ENCODE measurements around the gene IFITM5.

IFITM5 gene

GRCh38 chr11:278001-278951 is 21.1 kb downstream of the IFITM5 start, which contains the start of gene NLRP6 (continued):
- TF ChIP-seq, protein P1, sequence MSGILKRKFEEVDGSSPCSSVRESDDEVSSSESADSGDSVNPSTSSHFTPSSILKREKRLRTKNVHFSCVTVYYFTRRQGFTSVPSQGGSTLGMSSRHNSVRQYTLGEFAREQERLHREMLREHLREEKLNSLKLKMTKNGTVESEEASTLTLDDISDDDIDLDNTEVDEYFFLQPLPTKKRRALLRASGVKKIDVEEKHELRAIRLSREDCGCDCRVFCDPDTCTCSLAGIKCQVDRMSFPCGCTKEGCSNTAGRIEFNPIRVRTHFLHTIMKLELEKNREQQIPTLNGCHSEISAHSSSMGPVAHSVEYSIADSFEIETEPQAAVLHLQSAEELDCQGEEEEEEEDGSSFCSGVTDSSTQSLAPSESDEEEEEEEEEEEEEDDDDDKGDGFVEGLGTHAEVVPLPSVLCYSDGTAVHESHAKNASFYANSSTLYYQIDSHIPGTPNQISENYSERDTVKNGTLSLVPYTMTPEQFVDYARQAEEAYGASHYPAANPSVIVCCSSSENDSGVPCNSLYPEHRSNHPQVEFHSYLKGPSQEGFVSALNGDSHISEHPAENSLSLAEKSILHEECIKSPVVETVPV (CRISPR knock-in tag; IDR thresholded peaks at IDR 0.05), result no peak
- TF ChIP-seq TCF4 (CRISPR knock-in tag; IDR thresholded peaks at IDR 0.05; ENCODE audit: borderline replicate concordance), result no peak
- no peak for TF ChIP-seq ISL1 (CRISPR knock-in tag; IDR thresholded peaks at IDR 0.05)
- TF ChIP-seq, protein P2, sequence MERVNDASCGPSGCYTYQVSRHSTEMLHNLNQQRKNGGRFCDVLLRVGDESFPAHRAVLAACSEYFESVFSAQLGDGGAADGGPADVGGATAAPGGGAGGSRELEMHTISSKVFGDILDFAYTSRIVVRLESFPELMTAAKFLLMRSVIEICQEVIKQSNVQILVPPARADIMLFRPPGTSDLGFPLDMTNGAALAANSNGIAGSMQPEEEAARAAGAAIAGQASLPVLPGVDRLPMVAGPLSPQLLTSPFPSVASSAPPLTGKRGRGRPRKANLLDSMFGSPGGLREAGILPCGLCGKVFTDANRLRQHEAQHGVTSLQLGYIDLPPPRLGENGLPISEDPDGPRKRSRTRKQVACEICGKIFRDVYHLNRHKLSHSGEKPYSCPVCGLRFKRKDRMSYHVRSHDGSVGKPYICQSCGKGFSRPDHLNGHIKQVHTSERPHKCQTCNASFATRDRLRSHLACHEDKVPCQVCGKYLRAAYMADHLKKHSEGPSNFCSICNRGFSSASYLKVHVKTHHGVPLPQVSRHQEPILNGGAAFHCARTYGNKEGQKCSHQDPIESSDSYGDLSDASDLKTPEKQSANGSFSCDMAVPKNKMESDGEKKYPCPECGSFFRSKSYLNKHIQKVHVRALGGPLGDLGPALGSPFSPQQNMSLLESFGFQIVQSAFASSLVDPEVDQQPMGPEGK (CRISPR knock-in tag; IDR thresholded peaks at IDR 0.05; ENCODE audit: borderline replicate concordance), result no peak
- TF ChIP-seq ZNF8 (CRISPR knock-in tag; IDR thresholded peaks at IDR 0.05), result no peak
- no peak for TF ChIP-seq RARB (CRISPR knock-in tag; IDR thresholded peaks at IDR 0.05)
- no peak for TF ChIP-seq TOX (CRISPR knock-in tag; IDR thresholded peaks at IDR 0.05; ENCODE audit: borderline replicate concordance)
- TF ChIP-seq, protein P3, sequence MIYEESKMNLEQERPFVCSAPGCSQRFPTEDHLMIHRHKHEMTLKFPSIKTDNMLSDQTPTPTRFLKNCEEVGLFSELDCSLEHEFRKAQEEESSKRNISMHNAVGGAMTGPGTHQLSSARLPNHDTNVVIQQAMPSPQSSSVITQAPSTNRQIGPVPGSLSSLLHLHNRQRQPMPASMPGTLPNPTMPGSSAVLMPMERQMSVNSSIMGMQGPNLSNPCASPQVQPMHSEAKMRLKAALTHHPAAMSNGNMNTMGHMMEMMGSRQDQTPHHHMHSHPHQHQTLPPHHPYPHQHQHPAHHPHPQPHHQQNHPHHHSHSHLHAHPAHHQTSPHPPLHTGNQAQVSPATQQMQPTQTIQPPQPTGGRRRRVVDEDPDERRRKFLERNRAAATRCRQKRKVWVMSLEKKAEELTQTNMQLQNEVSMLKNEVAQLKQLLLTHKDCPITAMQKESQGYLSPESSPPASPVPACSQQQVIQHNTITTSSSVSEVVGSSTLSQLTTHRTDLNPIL (CRISPR knock-in tag; IDR thresholded peaks at IDR 0.05; ENCODE audit: low read depth), result no peak
- TF ChIP-seq BACH2 (CRISPR knock-in tag; IDR thresholded peaks at IDR 0.05; ENCODE audit: borderline replicate concordance), result no peak

GRCh38 chr11:276219-276618 is 23.1 kb downstream of the IFITM5 start:
- no peak for ATAC-seq
- no peak for TF ChIP-seq BACH2 (CRISPR knock-in tag; IDR thresholded peaks at IDR 0.05; ENCODE audit: borderline replicate concordance)
- no peak for TF ChIP-seq ZC3H10 (CRISPR knock-in tag; IDR thresholded peaks at IDR 0.05)
- TF ChIP-seq TCF4 (CRISPR knock-in tag; IDR thresholded peaks at IDR 0.05; ENCODE audit: borderline replicate concordance), result no peak
- no peak for TF ChIP-seq OSR1 (CRISPR knock-in tag; IDR thresholded peaks at IDR 0.05)
- no peak for TF ChIP-seq ZNF70 (CRISPR knock-in tag; IDR thresholded peaks at IDR 0.05)
- no peak for TF ChIP-seq RARB (CRISPR knock-in tag; IDR thresholded peaks at IDR 0.05)
- TF ChIP-seq, protein P4, sequence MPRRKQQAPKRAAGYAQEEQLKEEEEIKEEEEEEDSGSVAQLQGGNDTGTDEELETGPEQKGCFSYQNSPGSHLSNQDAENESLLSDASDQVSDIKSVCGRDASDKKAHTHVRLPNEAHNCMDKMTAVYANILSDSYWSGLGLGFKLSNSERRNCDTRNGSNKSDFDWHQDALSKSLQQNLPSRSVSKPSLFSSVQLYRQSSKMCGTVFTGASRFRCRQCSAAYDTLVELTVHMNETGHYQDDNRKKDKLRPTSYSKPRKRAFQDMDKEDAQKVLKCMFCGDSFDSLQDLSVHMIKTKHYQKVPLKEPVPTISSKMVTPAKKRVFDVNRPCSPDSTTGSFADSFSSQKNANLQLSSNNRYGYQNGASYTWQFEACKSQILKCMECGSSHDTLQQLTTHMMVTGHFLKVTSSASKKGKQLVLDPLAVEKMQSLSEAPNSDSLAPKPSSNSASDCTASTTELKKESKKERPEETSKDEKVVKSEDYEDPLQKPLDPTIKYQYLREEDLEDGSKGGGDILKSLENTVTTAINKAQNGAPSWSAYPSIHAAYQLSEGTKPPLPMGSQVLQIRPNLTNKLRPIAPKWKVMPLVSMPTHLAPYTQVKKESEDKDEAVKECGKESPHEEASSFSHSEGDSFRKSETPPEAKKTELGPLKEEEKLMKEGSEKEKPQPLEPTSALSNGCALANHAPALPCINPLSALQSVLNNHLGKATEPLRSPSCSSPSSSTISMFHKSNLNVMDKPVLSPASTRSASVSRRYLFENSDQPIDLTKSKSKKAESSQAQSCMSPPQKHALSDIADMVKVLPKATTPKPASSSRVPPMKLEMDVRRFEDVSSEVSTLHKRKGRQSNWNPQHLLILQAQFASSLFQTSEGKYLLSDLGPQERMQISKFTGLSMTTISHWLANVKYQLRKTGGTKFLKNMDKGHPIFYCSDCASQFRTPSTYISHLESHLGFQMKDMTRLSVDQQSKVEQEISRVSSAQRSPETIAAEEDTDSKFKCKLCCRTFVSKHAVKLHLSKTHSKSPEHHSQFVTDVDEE (CRISPR knock-in tag; IDR thresholded peaks at IDR 0.05), result no peak
- TF ChIP-seq ZNF565 (CRISPR knock-in tag; conservative IDR thresholded peaks at IDR 0.05; ENCODE audit: low read depth), result no peak
- no peak for TF ChIP-seq ZFP3 (CRISPR knock-in tag; IDR thresholded peaks at IDR 0.05)
- no peak for TF ChIP-seq ESRRG (CRISPR knock-in tag; IDR thresholded peaks at IDR 0.05)
- no peak for TF ChIP-seq ZNF8 (CRISPR knock-in tag; IDR thresholded peaks at IDR 0.05)
- TF ChIP-seq, protein P3 (CRISPR knock-in tag; IDR thresholded peaks at IDR 0.05; ENCODE audit: low read depth), result no peak
- TF ChIP-seq, protein P1 (CRISPR knock-in tag; IDR thresholded peaks at IDR 0.05), result no peak
- TF ChIP-seq ISL1 (CRISPR knock-in tag; IDR thresholded peaks at IDR 0.05), result no peak
- no peak for TF ChIP-seq GLIS3 (CRISPR knock-in tag; IDR thresholded peaks at IDR 0.05)
- TF ChIP-seq, protein P5, sequence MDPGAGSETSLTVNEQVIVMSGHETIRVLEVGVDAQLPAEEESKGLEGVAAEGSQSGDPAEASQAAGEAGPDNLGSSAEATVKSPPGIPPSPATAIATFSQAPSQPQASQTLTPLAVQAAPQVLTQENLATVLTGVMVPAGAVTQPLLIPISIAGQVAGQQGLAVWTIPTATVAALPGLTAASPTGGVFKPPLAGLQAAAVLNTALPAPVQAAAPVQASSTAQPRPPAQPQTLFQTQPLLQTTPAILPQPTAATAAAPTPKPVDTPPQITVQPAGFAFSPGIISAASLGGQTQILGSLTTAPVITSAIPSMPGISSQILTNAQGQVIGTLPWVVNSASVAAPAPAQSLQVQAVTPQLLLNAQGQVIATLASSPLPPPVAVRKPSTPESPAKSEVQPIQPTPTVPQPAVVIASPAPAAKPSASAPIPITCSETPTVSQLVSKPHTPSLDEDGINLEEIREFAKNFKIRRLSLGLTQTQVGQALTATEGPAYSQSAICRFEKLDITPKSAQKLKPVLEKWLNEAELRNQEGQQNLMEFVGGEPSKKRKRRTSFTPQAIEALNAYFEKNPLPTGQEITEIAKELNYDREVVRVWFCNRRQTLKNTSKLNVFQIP (CRISPR knock-in tag; IDR thresholded peaks at IDR 0.05; ENCODE audit: borderline replicate concordance, low read depth), result no peak
- TF ChIP-seq ZFP30 (CRISPR knock-in tag; IDR thresholded peaks at IDR 0.05), result no peak
- TF ChIP-seq, protein P2 (CRISPR knock-in tag; IDR thresholded peaks at IDR 0.05; ENCODE audit: borderline replicate concordance), result no peak
